CD4-positive, alpha-beta T cell treated with Interleukin-17A for 1 hour (primary cell): Measurements from ENCODE around the gene SP100.

Source experiments
- DNase-seq: peaks from one replicate; pipeline ENCODE4 v3.0.0-alpha.2; 2020

SP100 gene

DNA sequence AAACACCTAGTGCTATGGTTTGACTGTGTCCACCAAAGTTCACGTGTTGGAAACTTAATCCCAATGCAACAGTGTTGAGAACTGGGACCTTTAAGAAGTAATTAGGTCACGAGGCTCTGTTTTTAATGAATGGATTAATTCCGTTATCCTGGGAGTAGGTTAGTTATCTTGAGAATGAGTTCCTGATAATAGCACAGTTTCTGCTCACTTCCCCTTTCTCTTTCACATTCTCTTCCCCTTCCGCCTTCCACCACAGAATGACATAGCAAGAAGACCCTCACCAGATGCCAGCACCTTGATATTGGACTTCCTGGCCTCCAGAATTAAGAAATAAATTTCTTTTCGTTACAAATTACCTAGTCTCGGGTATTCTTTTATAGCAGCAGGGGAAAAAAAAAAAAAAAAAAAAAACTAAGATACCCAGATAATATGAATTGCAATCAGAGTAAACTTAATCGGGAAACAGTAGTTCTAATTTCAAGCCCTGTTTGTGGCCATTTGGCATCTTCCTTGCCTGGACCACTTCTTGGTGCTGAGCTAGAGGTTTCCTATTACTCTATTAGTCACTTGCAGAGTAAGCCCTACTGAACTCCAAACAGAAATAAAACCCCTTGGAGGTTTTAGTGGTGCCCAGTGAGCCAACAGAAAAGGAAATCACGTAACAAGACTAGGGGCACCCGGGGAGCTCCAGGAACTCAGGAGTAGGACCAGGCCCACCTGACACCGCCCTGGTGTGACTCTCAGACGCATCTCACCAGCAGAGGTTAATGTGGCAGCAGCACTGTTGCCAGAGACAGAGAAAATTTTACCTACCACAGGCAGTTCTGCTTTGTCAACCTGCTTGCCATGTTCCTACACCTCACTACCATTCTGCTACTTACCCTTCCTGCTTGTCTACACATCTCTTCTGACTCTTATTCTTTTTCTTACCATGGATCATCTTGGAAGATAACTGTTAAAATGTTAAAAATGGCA is 149.1 kb downstream of the SP100 start:
- DNase-seq: no peak

DNA sequence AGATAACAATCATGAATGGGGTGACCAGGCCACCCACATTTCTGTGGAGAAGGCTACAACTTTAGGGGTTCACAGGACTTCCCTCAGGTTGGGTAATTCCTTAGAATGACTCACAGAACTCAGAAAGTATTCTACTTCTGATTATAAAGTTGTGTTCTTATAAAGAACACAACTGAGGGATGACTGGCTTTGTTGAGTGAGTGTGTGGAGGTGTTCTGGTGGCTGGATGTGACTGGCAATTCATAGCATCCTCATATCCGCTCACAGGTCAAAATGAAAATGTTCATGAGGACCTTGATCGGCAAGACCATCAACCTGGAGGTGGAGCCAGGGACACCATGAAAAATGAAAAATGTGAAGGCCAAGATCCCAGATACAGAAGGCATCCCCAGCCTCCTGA is 153.3 kb downstream of the SP100 start:
- no peak for DNase-seq

- no peak for DNase-seq
Measured at GRCh38 chr2:230570987-230571386, 155.0 kb downstream of the SP100 start.

GRCh38 chr2:230575642-230576324 is 159.8 kb downstream of the SP100 start:
- peak; percentile 63 for DNase-seq

- DNase-seq: no peak
Measured at GRCh38 chr2:230577114-230577513, 161.1 kb downstream of the SP100 start.

- DNase-seq: no peak
Measured at GRCh38 chr2:230578106-230578505, 162.1 kb downstream of the SP100 start.

- peak; percentile 11 for DNase-seq
Measured at GRCh38 chr2:230582851-230583283, 166.9 kb downstream of the SP100 start.

DNA sequence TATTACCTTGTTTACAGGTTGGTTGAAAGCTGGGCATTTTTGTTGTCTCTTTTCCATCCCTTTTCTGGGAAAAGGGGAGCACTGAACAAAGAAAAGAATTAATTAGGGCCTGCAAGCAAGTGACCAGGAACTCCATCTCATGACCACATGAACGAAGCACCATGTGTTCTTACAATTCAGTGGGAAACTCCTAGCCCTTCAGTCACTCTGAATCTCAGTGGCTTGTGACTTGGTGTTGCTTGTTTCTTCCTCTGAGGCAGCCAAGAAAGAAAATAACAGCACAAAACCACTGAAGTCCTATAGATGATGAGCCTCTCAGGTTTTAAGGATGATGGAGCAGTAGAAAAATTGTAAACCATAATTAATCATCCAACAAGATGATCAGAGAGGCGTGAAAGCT is 167.6 kb downstream of the SP100 start:
- DNase-seq: no peak

DNA sequence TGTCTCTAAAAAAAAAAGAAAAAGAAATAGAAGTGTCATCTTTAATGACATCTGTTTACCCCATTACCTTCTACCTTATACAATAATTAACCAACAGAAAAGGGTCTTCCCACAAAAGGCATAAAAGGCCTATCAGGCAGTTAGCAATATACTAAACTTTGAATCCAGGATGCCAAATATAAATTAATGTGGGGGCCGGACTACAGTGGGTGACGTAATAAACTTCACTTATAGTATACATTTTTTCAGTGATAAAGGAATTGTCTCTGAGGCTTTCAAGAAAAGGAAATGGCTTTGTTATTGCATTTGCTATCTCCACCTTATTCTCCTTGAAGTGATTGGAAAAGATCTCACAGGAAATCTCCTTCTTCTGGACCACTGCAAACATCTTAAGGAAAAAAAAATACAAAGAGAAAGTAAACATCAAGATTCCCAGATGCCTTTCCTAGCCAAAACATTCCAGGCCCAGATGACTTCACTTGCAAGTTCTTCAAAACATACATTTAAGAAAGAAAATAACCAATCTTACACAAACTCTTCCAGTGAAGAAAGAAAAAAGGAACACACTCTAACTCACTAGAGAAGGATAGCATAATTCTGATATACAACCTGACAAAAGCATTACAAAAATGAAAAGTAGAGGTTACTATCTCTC is 170.5 kb downstream of the SP100 start:
- DNase-seq: no peak

- no peak for DNase-seq
Measured at GRCh38 chr2:230589025-230589424, 173.0 kb downstream of the SP100 start.

- DNase-seq: peak; percentile 20
Measured at GRCh38 chr2:230589497-230590015, 173.6 kb downstream of the SP100 start.

DNA sequence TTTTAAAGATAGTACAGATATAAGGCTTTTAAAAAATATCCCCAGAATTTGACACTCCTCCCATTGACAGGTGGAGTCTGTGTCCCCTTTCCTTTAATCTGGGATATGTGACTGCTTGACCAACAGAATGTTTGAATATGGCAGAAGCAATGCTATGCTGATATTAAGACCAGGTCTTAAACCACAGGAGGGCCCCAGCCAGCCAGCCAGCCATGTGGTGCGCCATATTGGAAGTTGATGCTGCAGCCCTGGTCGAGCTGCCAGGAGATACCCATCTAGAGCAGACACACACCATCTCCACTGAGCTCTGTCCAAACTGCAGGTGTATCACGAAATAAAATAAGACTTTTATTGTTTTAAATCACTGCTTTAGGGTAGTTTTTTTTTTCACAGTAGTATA is 174.3 kb downstream of the SP100 start:
- DNase-seq: no peak

DNA sequence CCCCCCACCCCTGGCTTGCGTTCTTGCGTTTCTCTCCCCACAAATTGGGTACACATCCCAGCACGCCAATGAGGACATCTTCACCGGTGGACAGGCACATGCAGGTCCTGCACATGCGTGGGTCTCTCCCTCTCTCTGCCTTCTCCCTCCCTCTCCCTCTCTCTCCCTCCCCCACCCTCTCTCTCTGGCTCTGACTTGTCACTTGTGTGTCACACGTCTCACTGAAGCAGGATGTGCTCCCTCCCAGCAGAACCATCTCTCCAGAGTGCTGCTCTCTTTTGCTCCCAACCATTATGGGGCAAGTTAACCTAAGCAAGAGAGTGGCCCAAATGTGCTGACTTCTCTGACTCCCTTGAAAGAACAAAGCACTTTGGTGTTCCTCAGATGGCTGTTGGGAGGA is 175.8 kb downstream of the SP100 start:
- DNase-seq: peak; percentile 23

- DNase-seq: no peak
Measured at GRCh38 chr2:230592775-230593174, 176.8 kb downstream of the SP100 start.
